ENCODE results near the gene TAC3.

The TAC3 gene

DNA sequence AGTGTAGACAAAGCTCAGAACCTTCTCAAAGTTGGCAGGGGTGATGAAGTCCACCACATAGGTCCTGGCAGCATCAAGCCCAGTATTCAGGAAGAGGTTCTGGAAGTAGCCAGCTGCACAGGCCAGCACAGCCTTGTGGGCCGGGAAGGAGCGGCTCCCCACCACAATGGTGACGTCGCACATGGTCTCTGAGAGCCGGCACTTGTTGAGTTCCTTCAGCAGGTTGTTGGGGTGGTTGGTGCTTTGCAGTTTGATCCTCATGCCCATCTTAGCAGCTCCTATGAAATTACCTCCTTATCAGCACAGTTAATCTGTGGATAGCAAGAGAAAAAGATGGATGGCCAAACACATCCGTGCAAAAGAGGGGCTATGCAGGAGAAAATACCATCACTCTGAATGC lies 11.7 kb downstream of the TAC3 start:
- no peak overlapping the region for H3K4me3 ChIP-seq (ENCODE audit: low read depth, low read length)
- DNase-seq (ENCODE audit: low read depth, low spot score) = no peak
- ChIA-PET CTCF (interaction anchor here (0.9 to 19.3 kb wide), 21 partner anchors 8 to 426 kb away, joined by 3 to 500 read pairs (median 5); partner anchors contain the start of genes HSD17B6, MYO1A, PRIM1 and STAT6), POLR2A (no interaction called here)
- TF ChIP-seq, protein P1, sequence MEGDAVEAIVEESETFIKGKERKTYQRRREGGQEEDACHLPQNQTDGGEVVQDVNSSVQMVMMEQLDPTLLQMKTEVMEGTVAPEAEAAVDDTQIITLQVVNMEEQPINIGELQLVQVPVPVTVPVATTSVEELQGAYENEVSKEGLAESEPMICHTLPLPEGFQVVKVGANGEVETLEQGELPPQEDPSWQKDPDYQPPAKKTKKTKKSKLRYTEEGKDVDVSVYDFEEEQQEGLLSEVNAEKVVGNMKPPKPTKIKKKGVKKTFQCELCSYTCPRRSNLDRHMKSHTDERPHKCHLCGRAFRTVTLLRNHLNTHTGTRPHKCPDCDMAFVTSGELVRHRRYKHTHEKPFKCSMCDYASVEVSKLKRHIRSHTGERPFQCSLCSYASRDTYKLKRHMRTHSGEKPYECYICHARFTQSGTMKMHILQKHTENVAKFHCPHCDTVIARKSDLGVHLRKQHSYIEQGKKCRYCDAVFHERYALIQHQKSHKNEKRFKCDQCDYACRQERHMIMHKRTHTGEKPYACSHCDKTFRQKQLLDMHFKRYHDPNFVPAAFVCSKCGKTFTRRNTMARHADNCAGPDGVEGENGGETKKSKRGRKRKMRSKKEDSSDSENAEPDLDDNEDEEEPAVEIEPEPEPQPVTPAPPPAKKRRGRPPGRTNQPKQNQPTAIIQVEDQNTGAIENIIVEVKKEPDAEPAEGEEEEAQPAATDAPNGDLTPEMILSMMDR (IDR thresholded peaks at IDR 0.05; ENCODE audit: insufficient read depth, low read length, missing control alignments) = no peak

DNA sequence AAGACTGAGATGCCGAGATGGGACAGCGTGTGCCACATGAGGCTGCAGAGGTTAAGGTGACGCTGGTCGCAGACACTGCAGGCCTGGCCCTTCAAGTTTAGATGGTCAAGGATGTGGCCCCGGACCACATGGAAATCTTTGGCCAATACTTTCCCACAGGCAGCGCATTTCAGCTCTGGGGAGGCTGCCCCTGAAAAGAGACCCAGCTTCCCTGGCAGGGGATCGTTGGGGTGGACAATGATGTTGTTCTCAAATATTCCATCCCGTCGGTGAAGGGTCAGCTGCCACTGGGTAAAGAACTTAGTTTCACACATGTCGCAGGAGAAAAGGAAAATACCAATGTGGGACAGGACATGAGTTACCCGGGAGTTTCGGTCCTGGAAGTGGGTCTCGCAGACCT lies 12.9 kb downstream of the TAC3 start:
- H3K4me3 ChIP-seq (ENCODE audit: low read depth, low read length) = no peak overlapping the region
- no peak for DNase-seq (ENCODE audit: low read depth, low spot score)
- CTCF ChIA-PET = interaction anchor here (1.0 to 19.3 kb wide), 8 partner anchors 9 to 245 kb away, joined by 4 to 500 read pairs (median 54); partner anchors contain the start of genes HSD17B6, PRIM1 and TAC3
- TF ChIP-seq, protein P1 (IDR thresholded peaks at IDR 0.05; ENCODE audit: insufficient read depth, low read length, missing control alignments) = no peak
- POLR2A ChIA-PET = no interaction called here

- ChIA-PET CTCF (interaction anchor here (0.8 to 19.3 kb wide), 22 partner anchors 7 to 365 kb away, joined by 3 to 500 read pairs (median 5); partner anchors contain the start of genes HSD17B6, PRIM1, STAT6 and TAC3), POLR2A (no interaction called here)
- no peak overlapping the region for H3K4me3 ChIP-seq (ENCODE audit: low read depth, low read length)
- no peak for DNase-seq (ENCODE audit: low read depth, low spot score)
- TF ChIP-seq, protein P1 (IDR thresholded peaks at IDR 0.05; ENCODE audit: insufficient read depth, low read length, missing control alignments) = peak; percentile 66
Measured at GRCh38 chr12:57001448-57001906, 14.9 kb downstream of the TAC3 start.

DNA sequence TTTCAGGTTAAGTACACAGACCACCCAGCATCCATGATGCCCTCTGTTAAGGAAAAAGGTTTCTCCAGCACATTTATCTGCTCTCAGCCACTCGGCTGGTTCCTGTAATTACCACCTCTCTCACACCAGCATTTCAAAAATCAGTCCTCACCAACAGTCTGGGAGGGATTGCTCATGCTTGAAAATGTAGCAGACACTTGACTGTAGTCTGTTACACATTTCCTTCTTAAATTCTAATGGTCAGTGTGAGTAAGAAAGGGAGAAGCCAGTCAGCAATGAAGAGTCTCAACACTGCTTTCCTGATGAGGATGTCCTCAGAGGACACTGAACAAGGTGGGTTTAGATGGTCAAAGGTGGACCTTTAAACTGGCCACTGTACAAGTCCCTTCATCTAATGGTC lies 15.9 kb downstream of the TAC3 start:
- ChIA-PET CTCF (interaction anchor here (1.4 to 19.3 kb wide), 8 partner anchors 9 to 364 kb away, joined by 3 to 500 read pairs (median 50); partner anchors contain the start of genes HSD17B6, PRIM1, STAT6 and TAC3), POLR2A (no interaction called here)

DNA sequence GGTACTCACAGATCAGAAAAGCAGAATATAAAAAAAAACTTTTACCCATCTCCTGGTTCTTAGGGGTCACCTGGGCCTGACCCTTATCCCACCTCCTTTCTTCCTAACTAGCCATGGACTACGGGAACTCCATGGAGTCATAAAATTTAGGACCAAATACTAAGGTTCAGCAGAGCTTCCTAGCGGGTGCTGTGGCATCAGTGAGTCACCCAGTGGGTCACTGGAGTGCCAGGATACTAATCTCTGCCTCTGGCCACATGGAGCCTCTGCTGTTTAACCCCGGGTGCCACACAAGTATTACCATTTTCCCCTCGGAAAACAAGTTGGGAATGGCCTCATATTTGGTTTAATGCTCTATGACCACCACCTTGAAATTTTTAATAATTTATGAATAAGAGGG lies 16.9 kb downstream of the TAC3 start:
- no peak for DNase-seq (ENCODE audit: low read depth, low spot score)
- H3K4me3 ChIP-seq (ENCODE audit: low read depth, low read length) = no peak overlapping the region
- CTCF ChIA-PET = interaction anchor here (1.7 to 19.3 kb wide), 5 partner anchors 10 to 241 kb away, joined by 4 to 500 read pairs (median 134); partner anchors contain the start of genes HSD17B6, PRIM1 and TAC3
- POLR2A ChIA-PET = interaction anchor here (0.9 kb wide), 1 partner anchor 11 kb away, joined by 3 read pairs; no protein-coding TSS in a partner anchor
- TF ChIP-seq, protein P1 (IDR thresholded peaks at IDR 0.05; ENCODE audit: insufficient read depth, low read length, missing control alignments) = no peak

More for the DNA sequence above, 15.9 kb downstream of the TAC3 start:
- DNase-seq (ENCODE audit: low read depth, low spot score) = no peak
- TF ChIP-seq, protein P1 (IDR thresholded peaks at IDR 0.05; ENCODE audit: insufficient read depth, low read length, missing control alignments) = no peak
- no peak overlapping the region for H3K4me3 ChIP-seq (ENCODE audit: low read depth, low read length)

DNA sequence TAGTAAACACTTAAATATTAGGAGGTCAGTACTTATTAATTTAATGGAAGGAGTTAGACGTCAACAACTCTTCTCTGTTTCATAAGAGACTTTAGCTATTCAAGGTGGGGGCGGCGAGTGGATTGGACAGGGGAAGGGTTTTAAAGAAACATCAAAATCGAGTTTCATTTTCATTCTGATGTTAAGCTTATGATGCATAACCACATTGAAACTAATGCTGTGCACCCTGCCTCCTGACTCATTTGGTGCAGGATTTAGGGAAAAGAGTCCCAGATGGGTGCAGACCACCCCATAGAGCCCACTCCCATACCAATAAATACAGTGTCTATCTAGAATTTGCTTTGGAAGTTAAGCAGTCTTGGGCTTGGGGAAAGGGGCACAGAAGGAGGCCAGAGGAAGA lies 17.3 kb downstream of the TAC3 start:
- ChIA-PET POLR2A (interaction anchor here (0.9 kb wide), 1 partner anchor 11 kb away, joined by 3 read pairs; no protein-coding TSS in a partner anchor), CTCF (interaction anchor here (0.5 to 19.3 kb wide), 7 partner anchors 10 to 371 kb away, joined by 3 to 500 read pairs (median 92); partner anchors contain the start of genes HSD17B6, PRIM1 and TAC3)
- TF ChIP-seq, protein P1 (IDR thresholded peaks at IDR 0.05; ENCODE audit: insufficient read depth, low read length, missing control alignments) = no peak
- no peak for DNase-seq (ENCODE audit: low read depth, low spot score)
- H3K4me3 ChIP-seq (ENCODE audit: low read depth, low read length) = no peak overlapping the region

Measured in AG04449 (cell line).